ENCODE data around the gene AEBP1. TPM values are rescaled to one million over a fixed set of nuclear protein-coding genes. Genes with fewer than 3 reads are reported as not detected.

Gene AEBP1
- total RNA-seq, 1 donor from 2014 or later, result 81.1 TPM

DNA sequence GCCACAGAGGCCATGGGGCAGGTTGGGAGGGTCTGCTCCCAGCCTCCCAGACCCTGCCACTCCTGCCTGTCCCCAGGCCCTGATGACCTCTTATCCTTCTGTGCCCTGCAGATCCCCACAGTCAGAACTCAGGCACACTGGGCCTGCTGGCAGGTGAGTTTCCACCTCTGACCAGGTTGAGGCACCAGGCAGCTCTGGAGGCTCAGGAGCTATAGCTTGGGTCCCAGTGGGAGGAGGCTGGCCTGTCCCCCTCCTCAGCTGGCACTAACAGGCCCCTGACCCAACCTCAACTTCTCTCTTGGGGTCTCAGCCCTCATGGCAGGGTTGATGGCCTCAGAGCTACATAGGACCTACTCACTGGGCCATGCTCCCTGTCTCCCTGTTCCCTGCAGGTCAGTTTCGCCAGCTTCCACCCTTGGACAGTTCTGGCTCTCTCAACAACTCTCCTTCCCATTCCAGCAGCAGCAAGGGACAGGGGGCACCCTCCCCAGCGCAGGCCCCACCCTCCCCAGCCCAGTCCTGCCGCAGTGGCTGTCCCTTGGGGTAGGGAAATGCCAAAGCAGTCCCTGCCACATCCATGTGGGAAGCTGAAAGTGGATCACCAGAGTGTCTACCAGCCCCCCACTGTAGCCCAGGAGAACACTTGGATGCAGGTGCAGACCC is 2.7 kb upstream of the AEBP1 start:
- H3K36me3 ChIP-seq (ENCODE audit: control insufficient read depth, insufficient read depth, low read length), result no peaks in the 10 kb centered on the region
- H3K27me3 ChIP-seq (ENCODE audit: control insufficient read depth, insufficient read depth, low read length), result no peaks in the 10 kb centered on the region
- no peak for DNase-seq (ENCODE audit: low read depth)
- TF ChIP-seq, protein P1, sequence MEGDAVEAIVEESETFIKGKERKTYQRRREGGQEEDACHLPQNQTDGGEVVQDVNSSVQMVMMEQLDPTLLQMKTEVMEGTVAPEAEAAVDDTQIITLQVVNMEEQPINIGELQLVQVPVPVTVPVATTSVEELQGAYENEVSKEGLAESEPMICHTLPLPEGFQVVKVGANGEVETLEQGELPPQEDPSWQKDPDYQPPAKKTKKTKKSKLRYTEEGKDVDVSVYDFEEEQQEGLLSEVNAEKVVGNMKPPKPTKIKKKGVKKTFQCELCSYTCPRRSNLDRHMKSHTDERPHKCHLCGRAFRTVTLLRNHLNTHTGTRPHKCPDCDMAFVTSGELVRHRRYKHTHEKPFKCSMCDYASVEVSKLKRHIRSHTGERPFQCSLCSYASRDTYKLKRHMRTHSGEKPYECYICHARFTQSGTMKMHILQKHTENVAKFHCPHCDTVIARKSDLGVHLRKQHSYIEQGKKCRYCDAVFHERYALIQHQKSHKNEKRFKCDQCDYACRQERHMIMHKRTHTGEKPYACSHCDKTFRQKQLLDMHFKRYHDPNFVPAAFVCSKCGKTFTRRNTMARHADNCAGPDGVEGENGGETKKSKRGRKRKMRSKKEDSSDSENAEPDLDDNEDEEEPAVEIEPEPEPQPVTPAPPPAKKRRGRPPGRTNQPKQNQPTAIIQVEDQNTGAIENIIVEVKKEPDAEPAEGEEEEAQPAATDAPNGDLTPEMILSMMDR (IDR thresholded peaks at IDR 0.05; ENCODE audit: insufficient read depth, low read length, poor library complexity, severe bottlenecking), result no peak
- H3K4me3 ChIP-seq (ENCODE audit: low read depth, low read length), result no peak overlapping the region

- DNase-seq (ENCODE audit: low read depth), result no peak
- no peak overlapping the region for H3K4me3 ChIP-seq (ENCODE audit: low read depth, low read length)
- TF ChIP-seq, protein P1 (IDR thresholded peaks at IDR 0.05; ENCODE audit: insufficient read depth, low read length, poor library complexity, severe bottlenecking), result no peak
- no peaks in the 10 kb centered on the region for H3K27me3 ChIP-seq (ENCODE audit: control insufficient read depth, insufficient read depth, low read length)
- H3K36me3 ChIP-seq (ENCODE audit: control insufficient read depth, insufficient read depth, low read length), result no peaks in the 10 kb centered on the region
Measured at GRCh38 chr7:44101966-44102845, 1.9 kb upstream of the AEBP1 start.

DNA sequence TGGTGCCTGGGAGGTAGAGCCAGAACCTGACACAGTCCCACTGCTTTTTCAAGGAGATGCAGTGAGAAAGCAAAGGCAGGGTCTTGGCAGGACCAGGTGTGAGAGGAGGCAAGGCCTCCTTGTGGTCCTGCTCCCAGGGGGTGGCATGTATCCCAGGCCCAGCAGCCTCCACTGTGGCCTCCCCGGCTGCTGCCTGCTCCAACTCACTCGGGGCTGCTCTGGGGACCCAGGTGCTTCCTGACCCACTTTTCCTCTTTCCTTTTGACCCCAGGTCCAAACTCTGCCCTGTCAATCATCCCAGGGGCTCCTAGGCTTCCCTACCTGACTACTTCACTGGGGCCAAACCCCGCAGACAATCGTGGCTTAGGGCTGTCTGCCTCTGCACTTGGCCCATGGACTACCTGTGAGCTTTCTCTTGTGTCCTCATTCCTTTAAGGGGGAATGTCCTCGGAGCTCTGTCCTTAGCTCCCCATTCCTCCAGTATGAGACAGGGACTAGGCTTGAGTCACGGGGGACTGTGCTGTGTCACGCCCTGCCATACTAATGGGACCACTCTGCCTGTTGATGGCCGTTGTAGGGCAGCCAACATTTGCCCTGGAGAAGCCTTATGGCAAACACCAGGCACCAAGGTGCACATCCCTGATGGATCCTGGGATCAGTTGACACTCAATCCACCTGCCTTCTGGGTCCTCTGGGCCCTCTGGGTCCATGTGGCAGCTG is 1.1 kb upstream of the AEBP1 start:
- Histone ChIP-seq H3K36me3 (ENCODE audit: control insufficient read depth, insufficient read depth, low read length) (peaks cover 2% of the 10 kb centered on the region), H3K4me3 (ENCODE audit: low read depth, low read length) (no peak overlapping the region), H3K27me3 (ENCODE audit: control insufficient read depth, insufficient read depth, low read length) (no peaks in the 10 kb centered on the region)
- no peak for DNase-seq (ENCODE audit: low read depth)
- TF ChIP-seq, protein P1 (IDR thresholded peaks at IDR 0.05; ENCODE audit: insufficient read depth, low read length, poor library complexity, severe bottlenecking), result no peak

DNA sequence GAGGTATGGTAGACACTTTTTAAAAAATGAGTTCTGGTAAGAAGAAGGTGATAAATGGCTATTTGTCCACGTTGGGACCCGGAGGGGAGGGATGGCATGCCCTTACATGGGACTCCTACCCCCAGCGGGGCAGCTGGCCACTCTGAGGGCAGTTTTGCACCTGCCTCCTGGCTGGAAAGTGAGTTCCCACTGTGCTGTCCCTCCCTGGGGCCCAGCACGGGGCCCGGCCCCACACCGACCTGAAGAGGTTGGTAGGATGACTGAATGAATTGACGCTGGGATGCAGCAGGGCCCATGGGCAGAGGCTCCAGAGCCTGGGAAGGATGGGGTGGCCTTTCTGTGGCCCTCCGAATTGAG is 601 bp upstream of the AEBP1 start:
- peaks cover 4% of the 10 kb centered on the region for H3K36me3 ChIP-seq (ENCODE audit: control insufficient read depth, insufficient read depth, low read length)
- TF ChIP-seq, protein P1 (IDR thresholded peaks at IDR 0.05; ENCODE audit: insufficient read depth, low read length, poor library complexity, severe bottlenecking), result no peak
- no peak for DNase-seq (ENCODE audit: low read depth)
- no peak overlapping the region for H3K4me3 ChIP-seq (ENCODE audit: low read depth, low read length)
- H3K27me3 ChIP-seq (ENCODE audit: control insufficient read depth, insufficient read depth, low read length), result no peaks in the 10 kb centered on the region

DNA sequence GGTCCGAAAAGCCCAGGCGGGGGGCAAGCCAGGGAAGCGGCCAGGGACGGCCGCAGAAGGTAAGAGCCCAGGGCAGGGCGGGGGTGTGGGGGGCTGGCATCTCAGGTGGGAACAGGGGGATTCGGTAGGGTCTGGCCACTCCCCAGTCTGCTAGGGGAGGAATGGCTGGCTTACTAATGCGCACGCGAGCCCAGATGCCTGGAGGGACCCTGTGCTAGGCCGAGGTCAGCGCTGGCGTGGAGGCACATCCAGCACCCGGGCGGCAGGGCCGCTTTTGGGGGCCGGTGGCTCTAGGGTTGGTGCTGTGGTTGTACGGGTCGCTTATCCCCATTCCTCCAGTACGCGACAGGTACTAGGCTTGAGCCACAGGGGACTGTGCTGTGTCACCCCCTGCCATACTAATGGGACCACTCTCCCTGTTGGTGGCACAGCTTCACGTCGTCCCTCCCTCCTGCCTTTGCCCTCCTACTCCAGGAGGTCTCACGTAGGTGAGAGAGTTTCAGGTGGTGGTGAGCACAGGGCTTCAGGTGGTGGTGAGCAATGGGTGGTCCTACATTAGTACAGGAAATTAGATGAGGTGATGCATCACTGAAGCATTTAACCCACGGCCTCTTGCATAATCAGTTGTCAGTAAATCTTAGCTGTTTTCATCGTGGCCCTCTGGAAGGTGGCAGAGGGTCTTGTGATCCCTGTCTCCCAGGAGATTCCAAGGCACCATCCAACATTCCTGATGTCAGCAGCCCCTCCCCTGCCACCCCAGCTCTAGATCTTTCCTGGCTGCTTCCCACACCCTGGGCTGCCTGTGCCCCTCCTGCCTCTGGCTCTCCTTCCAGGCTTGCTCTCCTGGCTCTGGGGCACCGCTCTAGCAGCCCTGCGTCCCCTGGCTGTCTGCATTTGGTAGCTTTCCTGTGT is 971 bp downstream of the AEBP1 start:
- H3K4me3 ChIP-seq (ENCODE audit: low read depth, low read length), result peak overlapping the region; percentile 62
- TF ChIP-seq, protein P1 (IDR thresholded peaks at IDR 0.05; ENCODE audit: insufficient read depth, low read length, poor library complexity, severe bottlenecking), result no peak
- peak; percentile 81 for DNase-seq (ENCODE audit: low read depth)
- no peaks in the 10 kb centered on the region for H3K27me3 ChIP-seq (ENCODE audit: control insufficient read depth, insufficient read depth, low read length)
- H3K36me3 ChIP-seq (ENCODE audit: control insufficient read depth, insufficient read depth, low read length), result peaks cover 5% of the 10 kb centered on the region
